GM18499 (cell line): ENCODE data around the gene STUM.
A peak's percentile ranks its signal among the peaks of the same experiment; 100 is the strongest.

Experiments used
- ATAC-seq: cut with Tn5 transposase; IDR thresholded peaks from one replicate; pipeline ENCODE4 v1.9.1; 2021; ENCODE audit warnings: moderate number of reproducible peaks; ENCODE audit not compliant: insufficient read depth, unreplicated experiment

Gene STUM

DNA sequence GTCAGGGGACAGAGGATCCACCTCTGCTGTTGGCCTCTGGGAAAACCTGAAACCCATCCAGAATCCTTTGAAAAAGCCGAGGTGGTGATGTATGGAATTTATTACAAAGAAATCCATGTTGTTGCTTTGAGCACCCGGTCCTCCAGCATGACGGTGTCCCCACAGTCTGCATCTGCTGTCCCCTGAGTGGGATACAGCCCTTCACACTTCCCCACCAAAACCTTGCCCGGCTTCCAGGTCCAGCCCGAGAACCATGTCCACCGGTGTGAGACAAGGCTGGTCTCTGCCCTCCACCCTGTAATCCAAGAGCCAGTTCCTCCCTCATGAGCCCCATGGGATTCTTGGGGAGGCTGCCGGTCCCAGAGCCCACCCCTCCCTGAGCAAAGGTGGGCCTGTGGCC lies 70.5 kb downstream of the STUM start:
- ATAC-seq: no peak

DNA sequence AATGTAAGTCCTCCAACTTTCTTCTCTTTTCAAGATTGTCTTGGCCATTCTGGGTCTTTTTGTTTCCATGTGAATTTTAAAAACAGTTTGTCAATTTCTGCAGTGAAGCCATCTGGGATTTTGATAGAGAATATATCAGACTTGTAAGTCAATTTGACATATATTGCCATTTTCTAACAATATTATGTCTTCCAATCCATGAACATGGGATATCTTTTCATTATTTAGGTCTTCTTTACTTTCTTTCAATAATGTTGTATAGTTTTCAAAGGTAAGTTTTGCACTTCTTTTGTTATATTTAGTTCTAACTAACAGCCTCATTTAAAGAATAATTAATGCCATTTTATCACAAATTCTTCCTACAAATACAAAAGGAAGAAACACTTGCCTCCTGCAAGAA lies 73.4 kb downstream of the STUM start:
- ATAC-seq: no peak

DNA sequence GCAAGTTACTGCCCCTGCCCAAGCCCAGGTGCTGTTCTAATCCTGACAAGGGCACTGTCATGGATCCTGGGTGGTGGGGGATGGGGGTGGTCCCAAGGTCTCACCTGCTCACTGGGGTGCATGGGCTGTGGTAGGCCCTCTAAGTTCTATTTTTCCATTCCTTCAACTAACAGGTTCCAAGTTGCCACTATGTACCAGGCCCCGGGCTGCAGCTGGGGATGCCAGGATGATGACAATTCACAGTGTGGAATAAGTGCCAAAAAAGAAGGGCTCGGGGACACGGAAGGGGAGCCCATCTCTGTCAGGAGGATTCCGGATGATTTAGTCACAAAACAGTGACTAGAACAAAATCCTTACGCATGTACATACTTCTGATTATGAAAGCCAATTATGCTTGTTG lies 76.0 kb downstream of the STUM start:
- no peak for ATAC-seq

DNA sequence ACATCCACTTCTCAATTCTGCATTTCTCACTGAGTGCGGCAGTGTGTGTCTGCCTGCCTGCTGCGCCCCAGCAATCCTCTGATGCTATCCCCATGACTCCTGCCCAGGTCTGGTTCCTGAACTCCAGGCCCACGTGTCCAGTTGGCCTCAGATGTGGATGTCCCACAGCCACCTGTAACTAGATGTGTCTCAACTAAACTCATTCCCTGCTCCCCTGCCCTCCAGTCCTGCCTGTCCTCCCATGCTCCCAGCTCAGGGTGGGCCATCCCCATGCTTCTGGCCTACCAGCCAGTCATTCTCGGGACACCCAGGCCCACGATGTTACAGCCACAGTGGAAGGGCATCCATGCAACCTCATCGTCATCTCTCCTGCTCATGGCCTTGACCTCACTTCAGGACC lies 76.8 kb downstream of the STUM start:
- no peak for ATAC-seq

DNA sequence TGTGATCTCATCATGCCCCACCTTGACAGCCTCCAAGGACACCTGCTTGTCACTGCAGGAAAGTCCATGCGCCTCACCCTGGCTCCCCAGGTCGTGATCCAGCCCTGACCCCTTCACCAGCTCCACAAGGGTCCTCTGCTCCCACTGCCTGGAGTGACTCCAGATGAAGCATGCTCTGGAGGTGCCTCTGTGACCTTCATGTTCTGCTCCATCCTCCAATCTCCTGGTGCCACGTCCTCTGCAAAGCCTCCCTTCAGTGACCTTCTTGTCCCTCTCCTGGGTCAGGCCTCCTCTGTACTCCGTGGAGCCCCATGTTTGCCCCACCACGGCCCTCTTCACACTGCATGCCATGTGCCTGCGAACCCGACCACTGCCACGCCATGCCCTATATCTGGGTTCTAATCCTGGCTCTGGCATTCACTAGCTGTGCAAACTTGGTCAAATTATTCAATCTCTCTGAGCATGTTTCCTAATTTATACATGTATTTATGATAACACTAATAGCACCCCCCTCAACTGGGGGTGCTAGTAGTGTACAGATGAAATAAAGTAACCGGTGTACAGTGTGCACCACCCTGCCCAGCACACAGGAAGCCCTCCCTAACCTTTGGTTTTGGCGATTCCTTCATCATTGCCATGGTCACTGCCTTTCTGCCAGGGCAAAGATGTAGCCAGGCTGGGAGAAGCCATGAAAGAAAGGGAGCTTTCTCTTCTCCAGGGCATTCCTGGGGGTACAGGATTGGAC lies 77.4 kb downstream of the STUM start:
- no peak for ATAC-seq

DNA sequence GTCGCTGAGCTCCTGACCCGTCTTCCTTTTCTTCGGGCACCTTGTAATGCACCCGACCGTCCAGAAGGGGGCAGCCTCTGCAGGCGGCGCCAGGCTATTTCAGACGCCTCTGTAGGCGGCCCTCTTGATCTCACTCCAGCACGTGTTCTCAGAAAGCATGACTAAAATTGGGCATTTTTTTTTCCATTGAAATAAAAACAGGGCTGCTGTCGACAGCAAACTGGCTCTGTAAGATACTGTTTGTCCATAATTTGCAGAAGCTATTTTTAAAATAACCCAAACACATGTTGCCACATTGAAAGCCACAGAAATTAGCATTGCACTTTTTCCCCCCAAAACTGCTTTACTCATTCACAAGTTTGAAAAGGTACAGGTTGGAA lies 78.0 kb downstream of the STUM start:
- no peak for ATAC-seq

DNA sequence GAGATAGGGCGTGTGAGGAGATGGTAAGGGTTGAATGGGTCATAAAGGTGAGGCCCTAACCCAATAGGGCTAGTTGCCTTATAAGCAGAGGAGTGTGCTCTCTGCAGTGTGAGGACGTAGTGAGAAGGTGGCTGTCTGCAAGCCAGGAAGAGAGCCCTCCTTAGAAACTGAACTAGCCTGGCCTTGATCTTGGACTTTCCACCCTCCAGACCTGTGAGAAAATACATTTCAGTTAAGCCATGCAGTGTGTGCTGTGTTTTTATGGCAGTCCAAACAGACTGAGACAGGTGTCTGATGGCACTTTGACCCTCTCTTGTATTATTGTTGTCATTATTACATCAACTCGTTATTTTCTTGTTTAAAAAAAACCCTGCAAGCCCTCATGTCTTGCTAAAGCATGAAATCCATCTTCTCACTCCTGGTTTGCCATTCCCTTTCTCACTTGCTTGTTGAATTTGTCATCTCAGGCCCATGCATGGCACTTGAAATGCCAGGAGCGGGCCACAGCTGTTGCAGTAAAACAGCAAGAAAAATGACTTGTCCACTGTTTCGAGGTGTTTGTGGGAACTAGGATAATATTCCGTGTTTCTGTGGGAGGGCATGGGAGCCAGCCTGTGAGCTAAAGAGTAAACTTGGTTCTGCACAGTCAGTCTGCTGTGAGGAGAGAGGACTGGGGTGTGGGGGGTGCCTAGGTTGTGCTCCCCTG lies 78.6 kb downstream of the STUM start:
- no peak for ATAC-seq

DNA sequence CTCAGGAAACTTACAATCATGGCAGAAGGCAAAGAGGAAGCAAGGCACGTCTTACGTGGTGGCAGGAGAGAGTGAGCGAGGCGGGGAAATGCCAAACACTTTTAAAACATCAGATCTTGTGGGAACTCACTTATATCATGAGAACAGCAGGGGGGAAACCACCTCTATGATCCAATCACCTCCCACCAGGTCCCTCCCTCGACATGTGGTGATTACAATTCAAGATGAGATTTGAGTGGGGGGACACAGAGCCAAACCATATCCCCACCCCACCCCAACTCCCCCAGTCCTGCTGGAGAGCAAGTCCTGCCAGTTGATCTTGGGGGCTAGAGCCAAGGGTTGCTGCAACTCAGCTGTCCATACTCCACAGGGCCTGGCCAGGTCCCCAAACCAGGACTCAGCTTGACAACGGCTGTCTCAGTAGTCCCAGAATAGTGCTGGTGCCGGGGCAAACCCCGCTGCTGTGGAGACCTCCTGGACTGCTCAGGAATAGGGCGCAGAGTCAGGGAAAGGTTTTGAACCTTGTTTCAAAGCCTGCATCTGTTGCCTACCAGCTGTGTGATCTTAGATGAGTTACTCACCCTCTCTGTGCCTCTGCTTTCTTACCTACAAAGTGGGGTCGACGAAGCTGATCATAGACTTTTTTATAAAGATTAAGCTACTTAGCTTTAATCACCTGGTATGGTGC lies 79.5 kb downstream of the STUM start:
- ATAC-seq: no peak

DNA sequence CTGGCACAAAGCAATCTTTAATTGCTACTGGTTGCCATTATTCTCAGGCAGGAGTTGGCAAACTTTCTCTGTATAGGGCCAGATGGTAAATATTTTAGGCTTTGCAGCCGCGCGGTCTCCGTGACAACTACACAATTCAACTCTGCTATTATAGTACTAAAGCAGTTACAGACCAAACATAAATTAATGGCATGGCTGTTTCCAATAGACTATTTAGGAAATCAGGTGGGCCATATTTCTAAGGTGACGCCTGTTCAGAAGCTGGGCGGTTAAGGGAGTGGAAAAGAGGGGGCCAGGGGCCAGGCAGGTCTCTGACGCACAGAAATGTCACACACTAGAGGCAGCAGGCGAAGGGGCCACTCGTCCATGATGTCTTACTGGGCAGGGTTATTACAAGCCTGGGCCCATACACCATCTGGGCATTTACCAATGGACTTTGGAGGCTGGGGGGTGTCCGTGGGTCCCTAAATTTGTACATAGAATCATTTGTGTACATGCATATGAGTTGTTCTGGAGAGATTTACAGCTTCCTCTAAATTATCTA lies 80.1 kb downstream of the STUM start:
- no peak for ATAC-seq

DNA sequence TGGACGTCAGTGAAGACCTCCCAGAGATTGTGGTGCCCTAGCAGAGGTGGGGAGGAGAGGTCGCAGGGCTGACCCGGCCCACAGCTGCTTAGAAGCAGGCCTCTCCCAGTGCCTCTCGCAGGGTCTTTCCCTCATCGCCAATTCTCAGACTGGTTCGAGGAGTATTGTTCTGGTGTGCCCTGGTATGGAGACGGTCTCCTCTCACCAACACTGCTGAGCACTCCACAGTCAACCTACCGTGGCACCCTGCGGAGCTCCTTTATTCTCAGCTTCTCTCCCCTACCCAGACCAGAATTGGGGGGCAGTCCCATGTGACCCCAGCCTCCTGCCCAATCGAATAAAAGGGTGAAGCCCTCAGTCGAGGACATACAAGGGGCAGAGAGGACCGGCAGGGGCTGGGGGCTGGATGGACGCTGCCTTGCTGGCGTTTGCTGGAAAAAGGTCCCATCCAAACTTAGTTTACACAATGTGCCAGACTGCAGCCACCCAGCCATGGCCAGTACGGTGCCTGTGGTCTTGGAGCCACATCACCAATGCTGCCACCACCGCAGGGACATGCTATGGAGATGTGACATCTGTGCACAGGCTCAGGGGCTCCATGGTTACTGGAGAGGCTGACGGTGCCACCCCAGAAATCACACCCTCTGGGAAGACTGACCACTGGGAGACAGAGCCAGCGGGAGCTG lies 80.8 kb downstream of the STUM start:
- ATAC-seq: no peak

DNA sequence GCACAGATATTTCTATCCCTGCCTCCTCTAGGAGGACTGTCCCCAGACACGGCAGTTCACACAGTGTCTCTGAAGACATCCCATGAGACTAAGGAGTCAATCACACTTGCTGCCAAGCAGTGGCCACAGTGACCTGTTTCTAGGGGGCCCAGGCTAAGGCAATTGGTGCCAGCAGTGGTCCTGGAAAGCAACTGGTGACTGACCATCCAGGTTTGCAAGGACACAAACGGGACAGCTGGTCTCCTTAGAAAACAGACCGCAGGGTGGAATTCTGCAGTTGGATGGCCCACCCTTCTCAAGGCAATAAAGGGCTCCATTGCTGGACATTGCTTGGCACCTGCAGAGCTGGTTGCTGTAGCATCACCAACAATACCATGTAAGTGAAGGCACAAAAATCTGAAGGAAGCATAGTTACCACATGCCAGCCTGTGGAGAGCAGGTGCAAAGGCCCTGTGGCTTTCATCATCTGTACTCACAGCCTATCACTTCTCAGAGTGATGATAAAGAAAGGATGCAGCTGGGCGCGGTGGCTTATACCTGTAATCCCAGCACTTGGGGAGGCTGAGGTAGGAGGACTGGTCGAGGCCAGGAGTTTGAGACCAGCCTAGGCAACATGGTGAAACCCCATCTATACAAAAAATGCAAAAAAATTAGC lies 81.5 kb downstream of the STUM start:
- no peak for ATAC-seq

DNA sequence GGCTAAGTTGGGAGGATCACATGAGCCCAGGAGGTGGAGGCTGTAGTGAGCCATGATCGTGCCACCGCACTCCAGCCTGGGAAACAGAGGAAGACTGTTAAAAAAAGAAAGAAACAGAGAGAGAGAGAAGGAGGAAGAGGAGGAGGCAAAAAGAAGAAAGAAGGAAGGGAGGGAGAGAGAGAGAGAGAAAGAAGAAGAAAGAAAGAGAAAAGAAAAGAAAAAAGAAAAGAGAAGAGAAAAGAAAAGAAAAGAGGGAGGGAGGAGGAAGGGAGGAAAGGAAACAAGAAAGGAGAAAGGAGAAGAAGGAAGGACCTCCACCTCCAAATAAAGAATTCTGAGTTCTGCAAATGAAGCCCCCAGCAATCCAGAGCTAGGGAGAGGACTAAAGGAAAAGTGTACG lies 82.0 kb downstream of the STUM start:
- ATAC-seq: no peak

DNA sequence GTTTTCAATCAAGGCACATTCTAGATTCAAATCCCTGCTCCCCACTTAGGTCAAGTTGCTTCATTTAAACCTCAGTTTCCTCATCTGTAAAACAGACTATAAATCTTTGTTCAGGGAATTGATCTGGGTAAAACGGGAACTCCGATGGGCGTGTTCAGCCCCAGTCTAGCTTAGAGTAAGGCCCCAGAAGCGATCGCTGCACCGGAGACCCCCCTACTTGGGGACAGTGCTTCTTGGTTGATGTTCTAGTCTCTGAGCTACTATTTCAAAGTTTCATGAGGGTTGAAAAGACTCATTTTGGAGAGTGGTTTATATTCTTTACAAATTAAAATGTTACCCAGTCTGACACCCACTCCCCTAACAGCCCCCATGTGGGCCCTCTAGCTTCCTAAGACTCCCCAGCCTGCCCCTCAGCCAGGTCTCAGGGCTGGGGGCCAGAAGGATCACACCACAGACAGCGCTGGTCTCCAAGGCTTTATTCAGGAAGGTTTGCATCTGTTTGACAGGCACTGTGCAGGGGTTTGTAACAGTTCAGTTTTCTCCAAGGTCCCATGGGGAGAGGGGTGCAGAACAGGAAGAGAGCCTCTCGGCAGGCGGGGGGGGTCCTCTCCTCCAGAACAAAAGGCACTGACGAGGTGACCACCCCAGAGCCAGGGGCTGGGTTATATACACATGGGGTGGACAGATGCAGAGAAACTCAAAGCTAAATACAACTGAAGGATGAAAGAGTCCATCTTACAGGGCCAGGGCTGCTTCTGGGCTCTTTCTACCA lies 82.9 kb downstream of the STUM start:
- no peak for ATAC-seq

DNA sequence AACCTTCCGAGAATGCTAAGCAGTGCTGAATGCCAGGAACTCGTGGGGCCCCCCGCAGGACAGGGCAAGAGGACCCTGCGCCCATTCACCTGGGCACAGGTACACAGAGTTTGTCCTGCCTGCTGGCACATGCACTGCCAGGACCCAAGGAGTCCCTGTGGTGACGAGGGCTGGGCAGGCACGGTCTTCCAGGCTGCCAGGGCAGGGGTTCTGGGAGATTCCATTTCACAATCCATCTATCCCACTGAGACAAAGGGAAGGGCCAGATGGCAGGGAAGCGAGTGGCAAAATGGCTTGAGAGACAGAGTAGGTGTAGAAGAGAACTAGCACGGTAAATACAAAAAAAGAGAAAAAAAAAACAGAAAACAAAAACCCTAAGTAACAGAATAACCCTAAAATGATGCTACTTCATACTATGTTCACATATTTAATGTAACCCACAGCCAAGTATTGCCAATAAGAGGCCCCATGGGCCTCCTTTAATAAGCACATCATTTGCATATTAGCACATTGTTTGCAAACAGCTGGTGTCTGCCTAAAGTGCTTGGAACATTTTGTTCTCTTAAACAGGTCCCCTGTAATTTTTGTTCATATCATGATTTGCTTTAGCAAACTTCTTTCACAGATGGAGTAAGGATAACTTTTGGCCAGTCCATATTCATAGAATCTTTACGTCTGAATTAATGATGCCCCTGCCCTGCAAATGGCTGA lies 83.8 kb downstream of the STUM start:
- no peak for ATAC-seq

DNA sequence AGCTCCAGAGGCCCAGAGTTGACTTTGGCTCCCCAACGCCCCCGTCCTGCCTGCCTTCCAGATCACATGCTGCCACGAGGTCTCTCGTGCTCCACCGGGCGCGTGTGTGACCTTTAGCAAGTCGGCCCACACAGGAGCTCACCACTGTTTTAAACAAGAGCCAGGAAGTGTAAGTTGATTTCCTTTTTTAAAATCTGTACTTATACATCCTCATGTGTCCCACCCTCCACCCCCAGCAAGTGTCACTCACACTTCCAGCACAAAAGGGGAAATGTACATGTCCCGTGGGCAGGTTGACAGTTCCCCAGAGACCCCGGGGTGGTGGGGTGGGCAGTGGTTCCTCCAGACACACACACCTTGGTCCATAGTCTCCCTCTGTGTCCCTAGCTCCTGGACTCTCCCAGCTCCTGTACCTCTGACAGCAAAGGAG lies 84.4 kb downstream of the STUM start:
- no peak for ATAC-seq

DNA sequence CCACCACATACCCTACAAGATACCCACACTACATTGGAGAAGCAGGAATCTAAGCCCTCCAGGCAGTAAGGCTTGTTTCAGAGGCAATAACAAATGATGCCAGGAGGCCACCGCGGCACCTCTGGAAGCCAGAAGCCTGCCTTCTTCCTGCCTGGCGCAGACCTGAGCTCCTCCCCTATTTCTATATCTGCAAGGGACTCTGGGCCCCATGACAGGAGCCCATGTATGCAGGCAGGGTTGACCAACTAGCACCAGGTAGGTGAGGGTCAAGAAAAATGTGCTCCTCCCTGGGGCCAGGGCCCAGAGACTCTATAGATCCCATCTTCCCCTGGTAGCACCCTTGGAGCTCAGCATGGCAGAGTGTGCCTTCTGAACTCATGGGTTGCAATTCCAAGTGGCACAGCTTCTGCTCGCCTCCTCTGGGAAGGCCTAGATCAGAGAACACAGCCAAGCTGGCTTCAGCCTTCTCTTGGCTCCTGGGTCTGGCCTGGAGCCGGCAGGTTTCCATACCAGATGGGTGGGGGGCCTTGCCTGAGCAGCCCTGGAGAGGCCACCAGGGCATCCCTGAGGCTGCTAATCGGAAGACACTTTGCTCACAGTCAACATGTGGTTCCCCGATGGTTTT lies 85.1 kb downstream of the STUM start:
- ATAC-seq: no peak

DNA sequence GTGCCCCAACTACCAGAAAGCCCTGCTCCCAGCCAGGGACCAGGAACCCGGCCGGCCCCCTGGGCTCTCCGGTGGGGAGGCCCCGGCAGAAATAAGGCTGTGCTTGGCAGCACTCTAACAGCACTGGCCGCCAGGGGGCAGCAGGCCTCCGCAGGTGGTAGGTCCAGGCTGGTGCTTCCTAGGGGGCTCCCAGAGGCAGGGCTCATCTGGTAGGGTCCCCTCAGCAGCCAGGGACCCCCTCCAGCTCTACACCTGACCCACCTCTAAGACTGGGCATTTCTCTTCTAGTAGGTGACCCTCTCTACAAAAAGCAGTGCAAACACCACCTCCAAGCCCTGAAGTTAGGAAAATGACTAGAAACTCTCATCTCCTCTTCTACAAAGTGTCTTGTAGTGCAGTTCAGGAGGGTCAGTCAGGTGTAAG lies 85.6 kb downstream of the STUM start:
- peak; percentile 54 for ATAC-seq

DNA sequence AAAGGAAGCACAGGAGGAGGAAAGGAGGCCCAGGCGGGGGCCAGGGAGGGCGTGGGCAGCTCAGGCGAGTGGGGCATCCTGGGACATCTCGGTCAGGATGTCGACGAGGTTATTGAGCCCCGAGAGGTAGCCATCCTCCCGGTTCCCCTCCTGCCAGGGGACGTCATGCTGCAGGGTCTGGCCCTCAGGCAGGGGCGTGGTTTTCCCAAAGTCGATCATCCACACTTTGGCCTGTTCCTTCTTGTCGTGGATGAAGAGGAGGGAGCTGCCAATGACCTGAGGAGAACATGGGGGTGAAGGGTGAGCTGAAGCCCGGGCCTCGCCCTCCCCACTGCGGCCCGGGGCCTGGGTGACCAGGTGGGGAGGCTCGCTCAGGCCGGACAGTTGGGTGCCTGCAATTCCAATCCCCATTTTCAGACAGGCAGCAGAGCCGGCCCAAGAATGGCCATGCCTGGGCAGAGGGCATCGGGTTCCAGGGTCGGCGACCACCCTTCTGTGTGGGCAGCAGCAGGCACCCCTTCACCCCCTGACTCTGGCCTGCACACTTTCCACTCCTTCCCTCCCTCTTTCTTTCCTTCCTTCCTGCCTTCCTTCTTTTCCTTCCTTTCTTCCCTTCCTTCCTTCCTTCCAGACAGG lies 86.2 kb downstream of the STUM start:
- no peak for ATAC-seq
